GM18861 (cell line): ENCODE measurements around the gene SF3A1.

Source experiments
- ATAC-seq: cut with Tn5 transposase; IDR thresholded peaks from one replicate; pipeline ENCODE4 v1.9.1; 2021; ENCODE audit not compliant: unreplicated experiment

SF3A1 gene

DNA sequence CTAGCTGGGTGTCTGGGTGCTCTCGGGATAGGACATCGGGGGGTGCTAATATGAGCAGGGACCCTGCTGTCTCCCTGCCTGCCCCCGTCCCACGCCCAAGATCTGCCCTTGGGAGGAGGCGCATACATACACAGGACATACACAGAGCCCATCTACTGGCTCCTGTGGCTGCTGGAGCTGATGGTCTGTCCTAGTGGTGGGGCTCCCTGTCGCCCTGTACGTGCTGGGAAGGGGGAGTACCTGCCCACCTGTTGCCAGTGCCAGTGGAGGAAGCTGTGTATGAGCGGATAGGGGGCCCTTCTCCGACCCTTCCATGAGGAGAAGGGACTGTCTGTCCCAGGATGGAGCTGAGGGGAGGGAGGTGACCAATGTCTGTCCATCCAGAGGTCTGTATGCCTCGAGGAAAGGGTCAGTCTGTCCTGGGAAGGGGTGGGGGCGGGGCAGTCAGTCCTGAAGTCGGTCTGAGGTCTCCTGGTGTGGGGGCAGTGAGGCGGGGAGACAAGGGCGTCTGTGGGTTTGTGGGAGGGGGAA is 30.9 kb downstream of the SF3A1 start:
- ATAC-seq, result no peak

- ATAC-seq, result no peak
These were observed 31.5 kb downstream of the SF3A1 start for GRCh38 chr22:30325065-30325720.

DNA sequence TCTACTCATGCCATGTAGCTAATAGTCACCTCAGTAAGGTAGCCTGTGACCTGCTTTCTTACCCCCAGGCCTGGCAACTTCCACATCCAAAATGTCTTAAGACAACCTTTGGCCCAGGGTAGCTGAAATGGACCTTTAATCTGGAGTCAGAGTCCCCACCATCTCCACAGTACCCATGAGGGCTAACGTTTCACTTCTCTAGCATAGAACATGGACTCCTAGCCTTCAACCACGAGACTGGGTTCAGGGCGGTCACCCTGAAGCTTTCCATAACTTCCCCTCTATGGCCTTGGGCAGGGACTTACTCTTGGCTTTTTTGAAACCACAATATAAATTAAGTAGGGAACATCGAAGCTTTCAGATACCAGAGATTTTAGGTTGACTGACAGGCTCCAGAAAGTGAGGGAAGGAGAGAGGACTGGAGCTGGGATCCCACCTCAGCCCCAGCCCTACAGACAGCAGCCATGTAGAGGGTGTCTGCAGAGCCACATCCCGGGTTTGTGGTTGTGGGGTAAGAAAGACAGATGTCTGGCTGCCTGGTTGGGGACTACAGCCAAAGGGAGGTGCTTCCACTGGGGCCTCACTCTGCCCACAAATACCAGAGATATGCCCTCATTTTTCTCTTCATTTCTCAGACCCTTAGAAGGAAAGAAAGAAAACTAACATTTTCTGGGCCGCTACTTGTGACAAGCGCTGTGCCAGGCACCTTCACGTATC is 32.5 kb downstream of the SF3A1 start:
- no peak for ATAC-seq

GRCh38 chr22:30323246-30323645 is 33.4 kb downstream of the SF3A1 start:
- no peak for ATAC-seq

GRCh38 chr22:30321461-30321860 is 35.2 kb downstream of the SF3A1 start:
- no peak for ATAC-seq

DNA sequence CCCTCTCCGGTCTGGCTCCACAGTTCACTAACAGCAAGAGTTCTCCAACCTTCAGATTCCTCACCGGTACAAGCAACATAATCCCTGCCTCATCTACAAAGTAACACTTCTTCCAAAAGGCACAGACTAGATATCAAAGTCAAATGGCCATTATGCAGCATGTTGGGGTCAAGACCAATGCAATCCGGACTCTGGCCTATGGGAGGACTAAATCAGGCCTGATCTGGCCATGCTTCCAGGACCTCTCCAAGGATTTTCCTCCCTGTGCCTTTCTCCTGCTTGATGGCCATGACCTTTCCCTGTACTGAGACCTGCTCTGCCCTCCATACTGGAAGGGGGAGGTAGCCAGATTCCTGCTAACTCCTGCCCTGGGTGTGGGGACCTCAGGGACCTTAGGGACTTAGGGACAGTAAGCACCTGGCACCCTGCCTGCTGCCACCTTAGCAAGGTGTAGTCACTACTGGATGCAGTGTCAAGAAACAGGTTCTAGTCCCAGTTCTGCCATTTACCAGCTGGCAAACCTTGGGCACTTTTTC is 36.6 kb downstream of the SF3A1 start:
- no peak for ATAC-seq

DNA sequence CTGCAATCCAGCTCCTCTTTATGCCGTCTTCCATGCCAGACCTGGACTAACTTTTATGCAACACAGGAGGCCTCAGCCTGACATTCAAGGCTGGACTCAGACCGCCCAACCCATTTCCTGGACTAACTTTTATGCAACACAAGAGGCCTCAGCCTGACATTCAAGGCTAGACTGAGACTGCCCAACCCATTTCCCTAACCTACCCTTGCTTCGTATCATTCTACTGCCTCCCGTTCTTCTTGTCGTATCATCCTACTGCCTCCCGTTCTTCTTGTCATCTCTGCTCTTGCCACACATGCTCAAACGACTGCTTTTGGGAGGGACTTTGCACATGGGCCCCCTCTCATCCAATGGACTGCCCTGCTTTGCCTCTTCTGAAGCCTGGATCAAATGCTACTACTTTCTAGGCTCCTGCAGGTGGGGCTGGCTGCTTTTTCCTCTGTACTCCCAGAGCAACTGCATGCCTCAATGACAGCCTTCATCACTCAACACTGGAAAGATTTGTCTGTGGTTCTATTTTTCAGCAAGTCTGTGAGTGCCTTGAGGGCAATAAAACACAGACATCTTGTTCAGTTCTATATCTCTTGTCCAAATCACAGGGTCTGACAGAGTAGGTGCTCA is 37.8 kb downstream of the SF3A1 start:
- no peak for ATAC-seq

- no peak for ATAC-seq
These were observed 38.9 kb downstream of the SF3A1 start for GRCh38 chr22:30317778-30318177.

- ATAC-seq, result no peak
These were observed 40.6 kb downstream of the SF3A1 start for GRCh38 chr22:30315962-30316576.

- no peak for ATAC-seq
These were observed 41.8 kb downstream of the SF3A1 start for GRCh38 chr22:30314915-30315314.

- ATAC-seq, result no peak
These were observed 42.9 kb downstream of the SF3A1 start for GRCh38 chr22:30313527-30314363.

GRCh38 chr22:30312053-30312452 is 44.6 kb downstream of the SF3A1 start:
- ATAC-seq, result no peak

DNA sequence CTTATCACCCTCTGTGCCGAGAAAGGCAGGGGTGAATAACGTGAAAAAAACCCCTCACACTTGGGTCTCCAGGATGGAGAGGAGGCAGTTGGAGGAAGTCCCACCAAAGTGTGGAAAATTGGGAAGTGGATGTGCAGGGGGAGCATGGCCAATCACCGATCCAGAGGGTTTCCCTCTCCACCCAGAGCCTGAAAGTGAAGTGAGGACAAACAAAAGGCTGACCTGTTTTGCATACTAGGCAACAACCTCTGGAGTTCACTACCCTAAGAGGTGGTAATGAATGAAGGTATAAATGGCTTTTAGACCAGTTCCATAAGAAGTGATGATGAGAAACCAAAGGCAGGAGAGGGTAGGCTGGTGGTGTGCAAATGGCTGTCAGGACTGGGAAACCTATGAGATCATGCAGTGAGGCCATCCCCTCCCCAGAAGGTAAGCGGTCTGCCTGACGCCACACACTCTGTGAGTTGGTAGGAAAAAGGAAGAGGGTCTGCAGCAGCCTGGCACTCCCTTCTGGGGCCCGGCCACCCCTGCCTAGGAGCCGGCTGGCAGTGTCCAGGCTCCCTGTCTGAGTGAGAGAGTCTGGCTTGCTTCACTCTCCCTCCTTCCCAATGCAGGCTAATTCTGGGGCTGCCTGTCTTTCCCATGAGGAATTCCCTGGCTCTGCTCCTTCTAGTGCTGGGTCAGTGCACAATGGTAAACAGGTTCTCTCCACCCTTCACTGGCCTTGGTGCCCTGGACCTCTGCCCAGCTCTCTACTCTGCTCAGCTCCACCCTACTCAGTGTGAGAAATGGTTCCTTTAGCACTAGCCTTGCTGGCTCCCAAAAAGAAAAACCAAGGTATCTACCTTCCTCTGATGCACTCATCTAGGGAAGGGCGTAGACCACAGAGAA is 45.6 kb downstream of the SF3A1 start:
- no peak for ATAC-seq

DNA sequence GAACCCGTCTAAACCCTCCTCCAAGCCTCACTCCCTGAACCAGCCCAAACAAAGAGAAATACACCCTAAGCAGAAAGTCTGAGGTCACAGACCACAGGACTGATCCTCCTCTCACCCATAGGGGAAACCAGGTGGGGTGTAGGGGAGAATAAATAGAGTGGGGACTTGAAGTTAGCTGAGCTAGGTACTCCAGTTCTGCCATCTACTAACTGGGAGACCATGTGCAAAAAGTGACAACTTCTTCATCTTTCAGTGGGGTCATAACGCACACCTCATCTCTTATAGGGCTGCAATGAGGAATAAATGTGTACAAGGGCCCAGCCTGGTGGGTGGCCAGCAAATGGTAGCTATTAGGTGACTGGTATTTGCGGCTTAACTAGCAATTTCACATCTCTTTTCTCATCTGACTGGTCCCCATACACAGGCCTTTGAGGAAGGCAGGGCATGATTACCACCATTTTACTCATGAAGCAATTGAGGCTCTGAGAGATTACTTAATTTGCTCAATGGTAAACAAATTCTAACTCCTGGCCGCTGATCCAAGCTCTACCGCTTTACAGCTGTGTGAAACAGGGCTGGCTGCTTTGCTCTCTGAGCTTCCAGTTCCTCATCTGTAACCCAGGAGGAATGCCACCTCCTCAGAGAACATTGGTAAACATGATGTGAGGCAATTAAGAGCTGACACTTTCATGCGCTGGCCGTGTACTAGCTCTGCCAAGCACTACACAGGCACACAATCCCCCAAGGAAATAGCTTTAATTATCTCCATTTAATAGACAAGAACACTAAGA is 46.5 kb downstream of the SF3A1 start:
- no peak for ATAC-seq

GRCh38 chr22:30308518-30309230 is 48.0 kb downstream of the SF3A1 start:
- ATAC-seq, result no peak

- ATAC-seq, result no peak
These were observed 48.6 kb downstream of the SF3A1 start for GRCh38 chr22:30308093-30308492.

DNA sequence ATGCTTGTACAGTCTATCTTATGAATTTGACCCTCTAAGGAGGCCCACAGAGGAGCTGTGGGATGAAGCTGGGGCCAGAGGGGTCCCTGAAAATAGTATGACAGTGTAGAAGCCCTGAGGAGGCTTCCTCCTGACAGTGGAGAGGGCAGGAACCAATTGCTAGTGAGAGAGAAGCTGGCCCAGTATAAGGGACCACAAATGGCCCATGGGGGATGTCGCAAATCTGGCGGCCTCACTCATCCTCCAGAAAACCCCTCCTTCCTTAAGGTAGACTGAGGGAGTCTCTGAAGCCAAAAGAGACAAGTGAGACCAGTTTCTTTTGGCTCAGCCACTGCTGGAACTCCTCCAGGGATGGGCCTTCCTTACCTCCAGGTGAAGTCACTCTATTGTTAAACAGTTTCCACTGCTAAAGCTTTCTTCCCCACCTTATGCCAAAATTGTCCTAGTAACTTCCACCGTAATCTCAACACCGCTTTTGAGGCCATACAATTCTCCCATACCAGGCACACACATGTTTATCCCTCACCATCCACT is 49.6 kb downstream of the SF3A1 start:
- no peak for ATAC-seq

DNA sequence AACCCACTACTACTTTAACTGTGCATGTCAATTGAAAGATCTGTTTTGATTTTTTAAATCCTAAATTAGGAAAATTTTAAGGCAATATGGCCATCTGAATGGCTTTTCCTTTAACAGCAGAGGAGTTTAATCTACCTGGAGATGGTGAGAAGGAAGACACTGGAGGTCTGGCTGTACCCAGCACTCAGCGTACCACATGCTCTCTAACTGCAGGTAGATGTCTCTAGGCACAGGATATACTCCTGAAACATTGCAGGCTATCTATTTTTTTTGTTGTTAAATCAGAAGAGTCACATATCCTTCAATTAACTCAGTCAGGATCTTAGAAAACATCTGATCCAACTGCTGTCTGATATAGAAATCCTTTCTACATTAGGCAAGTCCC is 50.1 kb downstream of the SF3A1 start:
- ATAC-seq, result no peak
